ENCODE results near the gene UPB1.
"Not testable (repeated sequence)": the region's sequence is repeated elsewhere in the genome, so short reads cannot be mapped to it uniquely, and the experiment has no call there.

DNA sequence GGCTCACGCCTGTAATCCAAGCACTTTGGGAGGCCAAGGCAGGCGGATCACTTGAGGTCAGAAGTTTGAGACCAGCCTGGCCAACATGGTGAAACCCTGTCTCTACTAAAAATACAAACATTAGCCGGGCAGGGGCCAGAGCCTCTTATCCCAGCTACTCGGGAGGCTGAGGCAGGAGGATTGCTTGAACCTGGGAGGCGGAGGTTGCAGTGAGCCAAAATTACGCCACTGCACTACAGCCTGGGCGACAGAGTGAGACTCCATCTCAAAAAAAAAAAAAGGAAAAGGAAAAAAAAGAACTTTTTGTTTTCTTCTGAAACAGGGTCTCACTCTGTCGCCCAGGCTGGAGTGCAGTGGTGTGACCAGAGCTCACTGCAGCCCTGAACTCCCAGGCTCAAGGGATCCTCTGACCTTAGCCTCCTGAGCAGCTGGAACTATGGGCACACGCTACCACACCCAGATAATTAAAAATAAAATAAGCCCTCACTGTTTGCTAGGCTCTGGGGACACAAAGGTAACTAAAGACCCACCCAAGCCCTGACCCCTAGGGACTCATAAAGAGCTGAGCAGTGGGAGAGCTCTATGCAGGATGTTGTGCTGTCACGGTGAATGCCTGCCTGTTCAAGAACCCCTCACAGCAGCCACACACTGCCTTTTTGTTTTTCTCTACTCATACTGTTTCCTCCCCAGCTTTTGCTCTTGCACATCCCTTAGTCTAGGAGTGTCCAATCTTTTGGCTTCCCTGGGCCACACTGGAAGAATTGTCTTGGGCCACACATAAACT, 57.6 kb downstream of the UPB1 start:
- TF ChIP-seq, protein P1, sequence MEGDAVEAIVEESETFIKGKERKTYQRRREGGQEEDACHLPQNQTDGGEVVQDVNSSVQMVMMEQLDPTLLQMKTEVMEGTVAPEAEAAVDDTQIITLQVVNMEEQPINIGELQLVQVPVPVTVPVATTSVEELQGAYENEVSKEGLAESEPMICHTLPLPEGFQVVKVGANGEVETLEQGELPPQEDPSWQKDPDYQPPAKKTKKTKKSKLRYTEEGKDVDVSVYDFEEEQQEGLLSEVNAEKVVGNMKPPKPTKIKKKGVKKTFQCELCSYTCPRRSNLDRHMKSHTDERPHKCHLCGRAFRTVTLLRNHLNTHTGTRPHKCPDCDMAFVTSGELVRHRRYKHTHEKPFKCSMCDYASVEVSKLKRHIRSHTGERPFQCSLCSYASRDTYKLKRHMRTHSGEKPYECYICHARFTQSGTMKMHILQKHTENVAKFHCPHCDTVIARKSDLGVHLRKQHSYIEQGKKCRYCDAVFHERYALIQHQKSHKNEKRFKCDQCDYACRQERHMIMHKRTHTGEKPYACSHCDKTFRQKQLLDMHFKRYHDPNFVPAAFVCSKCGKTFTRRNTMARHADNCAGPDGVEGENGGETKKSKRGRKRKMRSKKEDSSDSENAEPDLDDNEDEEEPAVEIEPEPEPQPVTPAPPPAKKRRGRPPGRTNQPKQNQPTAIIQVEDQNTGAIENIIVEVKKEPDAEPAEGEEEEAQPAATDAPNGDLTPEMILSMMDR (IDR thresholded peaks at IDR 0.05) = not testable (repeated sequence)
- TF ChIP-seq POLR2A (IDR thresholded peaks at IDR 0.05) = not testable (repeated sequence)
